H1 (cell line): Measurements from ENCODE around the gene TCF7L1. TPM values are rescaled to one million over a fixed set of nuclear protein-coding genes. Genes with fewer than 3 reads are reported as not detected.

ENCODE experiments used
- GTF2F1 ChIP-seq: IDR thresholded peaks from 2 replicates; pipeline ENCODE4 v1.6.1; 2012; ENCODE audit warnings: low read depth, low read length, improper control_type of control experiment, borderline replicate concordance
- HDAC2 ChIP-seq, 2 experiments: fragments of 300-600 bp in 1 of 2; sonication (generic) in 1 of 2; IDR thresholded peaks; 2 replicates each; pipeline ENCODE4 v1.6.1; 2011 to 2012; ENCODE audit warnings: low read depth in 2 of 2, low read length in 2 of 2, mild to moderate bottlenecking in 2 of 2, moderate library complexity in 2 of 2, borderline replicate concordance in 1 of 2, inconsistent platforms in 1 of 2
- JUND ChIP-seq: IDR thresholded peaks from 2 replicates; pipeline ENCODE4 v1.6.1; 2011; ENCODE audit warnings: mild to moderate bottlenecking, improper control_type of control experiment, low read length
- PHF8 ChIP-seq: fragments of 200-600 bp; sonication (generic); conservative IDR thresholded peaks from 2 replicates; pipeline ENCODE4 v1.7.1; 2012; ENCODE audit warnings: low read depth, mild to moderate bottlenecking, inconsistent platforms, low read length, moderate library complexity
- POU5F1 ChIP-seq: IDR thresholded peaks from 2 replicates; pipeline ENCODE4 v1.6.1; 2011; ENCODE audit warnings: low read depth, mild to moderate bottlenecking, low read length, moderate library complexity
- SRF ChIP-seq: IDR thresholded peaks from 2 replicates; pipeline ENCODE4 v1.6.1; 2011; ENCODE audit warnings: mild to moderate bottlenecking, low read depth, low read length, moderate library complexity
- SUZ12 ChIP-seq: fragments of 200-600 bp; sonication (generic); IDR thresholded peaks from 2 replicates; pipeline ENCODE4 v1.6.1; 2012; ENCODE audit warnings: mild to moderate bottlenecking, inconsistent platforms, low read length, moderate library complexity, mixed read lengths
- TCF12 ChIP-seq: IDR thresholded peaks from 2 replicates; pipeline ENCODE4 v1.6.1; 2011; ENCODE audit warnings: low read depth, mild to moderate bottlenecking, low read length
- polyA plus RNA-seq, 7 experiments: library from polyadenylated mRNA; depleted of rRNA in 3 of 7; stranded (reverse) in 5 of 7; unstranded in 2 of 7; fragments of >200 nt in 5 of 7; fragments of 200-250 nt in 2 of 7; gene quantifications; 1 replicate in 5 of 7; 2 replicates in 1 of 7; 4 replicates in 1 of 7; pipeline versions ENCODE4 v1.2.1 to v1.2.3, GENCODE V29; 2011 to 2013; ENCODE audit warnings: missing spikeins in 2 of 7, mixed read lengths in 2 of 7
- total RNA-seq: library from RNA; stranded (reverse); fragmentation: NEBNext Ultra II Directional; extraction: Animal tissue kit (Norgen Biotek cat#: 25700); gene quantifications from 2 replicates; pipeline ENCODE4 v1.2.1, GENCODE V29; 2021
- TF ChIP-seq, protein P1 (sequence below): IDR thresholded peaks from 2 replicates; pipeline ENCODE4 v1.6.1; 2011; ENCODE audit warnings: low read length, improper control_type of control experiment
- TF ChIP-seq, protein P2 (sequence below): IDR thresholded peaks from 2 replicates; pipeline ENCODE4 v1.6.1; 2012; ENCODE audit warnings: inconsistent platforms

The TCF7L1 gene
- total and polyA plus RNA-seq, 2 of the 8 experiments (the other 6 are each of a cell fraction or from before 2014, with no cell fraction given), result 27.5 to 108 TPM

DNA sequence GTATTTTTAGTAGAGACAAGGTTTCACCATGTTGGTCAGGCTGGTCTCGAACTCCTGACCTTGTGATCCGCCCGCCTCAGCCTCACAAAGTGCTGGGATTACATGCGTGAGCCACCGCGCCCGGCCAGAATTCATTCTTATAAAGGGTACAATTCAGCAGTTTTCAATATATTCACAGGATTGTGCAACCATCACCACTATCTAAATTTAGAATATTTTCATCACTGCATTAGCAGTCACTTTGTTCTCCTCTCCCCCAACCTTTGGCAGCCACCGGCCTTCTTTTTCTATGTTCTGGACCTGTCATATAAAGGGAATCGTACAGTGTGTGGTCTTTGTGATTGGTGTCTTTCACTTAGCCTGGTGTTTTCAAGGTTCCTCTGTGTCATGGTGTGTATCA, 40.7 kb downstream of the TCF7L1 start (continued):
- TF ChIP-seq PHF8 (no peak), POU5F1 (no peak), SRF (no peak), GTF2F1 (no peak), HDAC2 (IDR thresholded peaks at IDR 0.05; ENCODE audit: borderline replicate concordance in 1 of 2, low read depth in 2 of 2, low read length in 2 of 2) (no peak), TCF12 (no peak), SUZ12 (no peak), JUND (no peak)
- TF ChIP-seq, protein P1, sequence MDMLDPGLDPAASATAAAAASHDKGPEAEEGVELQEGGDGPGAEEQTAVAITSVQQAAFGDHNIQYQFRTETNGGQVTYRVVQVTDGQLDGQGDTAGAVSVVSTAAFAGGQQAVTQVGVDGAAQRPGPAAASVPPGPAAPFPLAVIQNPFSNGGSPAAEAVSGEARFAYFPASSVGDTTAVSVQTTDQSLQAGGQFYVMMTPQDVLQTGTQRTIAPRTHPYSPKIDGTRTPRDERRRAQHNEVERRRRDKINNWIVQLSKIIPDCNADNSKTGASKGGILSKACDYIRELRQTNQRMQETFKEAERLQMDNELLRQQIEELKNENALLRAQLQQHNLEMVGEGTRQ, result no peak
- TF ChIP-seq, protein P2, sequence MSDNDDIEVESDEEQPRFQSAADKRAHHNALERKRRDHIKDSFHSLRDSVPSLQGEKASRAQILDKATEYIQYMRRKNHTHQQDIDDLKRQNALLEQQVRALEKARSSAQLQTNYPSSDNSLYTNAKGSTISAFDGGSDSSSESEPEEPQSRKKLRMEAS, result no peak
